ENCODE results near the gene TEKT1.
"Not testable (repeated sequence)": the region's sequence is repeated elsewhere in the genome, so short reads cannot be mapped to it uniquely, and the experiment has no call there.

Gene TEKT1

DNA sequence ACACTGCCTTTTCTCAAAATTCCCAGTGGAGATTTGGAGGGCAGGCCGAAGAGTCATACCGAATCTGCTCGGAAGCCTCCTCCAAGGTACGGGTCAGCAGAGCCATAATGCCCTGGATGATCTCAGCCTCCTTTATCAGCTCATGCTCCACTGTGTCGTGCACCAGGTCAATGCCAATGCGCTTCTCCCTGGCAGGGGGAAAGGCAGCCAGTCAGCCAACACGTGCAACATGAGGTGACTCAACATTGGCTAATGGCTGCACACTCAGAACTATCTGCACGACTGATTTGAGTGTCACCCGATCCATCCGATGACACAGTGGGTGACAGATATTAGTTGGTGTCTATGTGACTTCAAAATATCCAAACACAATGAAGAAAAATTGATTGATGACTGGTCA, 15.8 kb downstream of the TEKT1 start:
- DNase-seq (ENCODE audit: low spot score), result no peak

GRCh38 chr17:6812295-6812694, 19.2 kb downstream of the TEKT1 start:
- no peak for DNase-seq (ENCODE audit: low spot score)

GRCh38 chr17:6811510-6811909, 20.0 kb downstream of the TEKT1 start:
- DNase-seq (ENCODE audit: low spot score), result no peak

DNA sequence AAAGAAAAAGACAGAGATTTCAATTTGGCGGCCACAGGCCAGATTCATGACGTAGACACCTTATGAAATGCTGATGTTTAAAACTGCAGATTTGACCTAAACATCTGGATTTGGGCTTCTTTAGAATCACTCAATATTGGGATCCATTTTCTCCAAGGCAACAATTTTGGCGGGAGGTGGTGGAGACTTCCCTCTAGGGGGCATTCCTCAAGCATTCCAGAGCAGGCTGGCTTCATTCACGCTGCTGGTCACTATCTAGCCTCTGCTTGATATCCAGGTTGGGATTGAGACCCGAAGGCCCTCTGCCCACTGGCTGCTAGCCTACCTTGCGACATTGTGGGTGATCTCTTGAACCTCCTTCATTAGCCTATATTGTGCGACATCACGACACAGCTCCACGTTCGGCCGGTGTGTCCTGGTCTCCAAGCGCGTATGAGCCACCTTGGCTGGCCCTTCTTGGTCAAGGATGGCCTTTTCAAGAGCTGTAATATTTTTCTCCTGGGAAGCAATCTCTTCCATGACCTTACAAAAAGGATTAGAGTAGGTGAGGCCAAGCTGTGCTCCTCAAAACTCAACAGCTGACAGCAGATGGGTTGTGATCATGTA, 31.0 kb downstream of the TEKT1 start:
- no peak for DNase-seq (ENCODE audit: low spot score)

- DNase-seq (ENCODE audit: low spot score), result no peak
Measured at GRCh38 chr17:6799738-6800137, 31.8 kb downstream of the TEKT1 start.

DNA sequence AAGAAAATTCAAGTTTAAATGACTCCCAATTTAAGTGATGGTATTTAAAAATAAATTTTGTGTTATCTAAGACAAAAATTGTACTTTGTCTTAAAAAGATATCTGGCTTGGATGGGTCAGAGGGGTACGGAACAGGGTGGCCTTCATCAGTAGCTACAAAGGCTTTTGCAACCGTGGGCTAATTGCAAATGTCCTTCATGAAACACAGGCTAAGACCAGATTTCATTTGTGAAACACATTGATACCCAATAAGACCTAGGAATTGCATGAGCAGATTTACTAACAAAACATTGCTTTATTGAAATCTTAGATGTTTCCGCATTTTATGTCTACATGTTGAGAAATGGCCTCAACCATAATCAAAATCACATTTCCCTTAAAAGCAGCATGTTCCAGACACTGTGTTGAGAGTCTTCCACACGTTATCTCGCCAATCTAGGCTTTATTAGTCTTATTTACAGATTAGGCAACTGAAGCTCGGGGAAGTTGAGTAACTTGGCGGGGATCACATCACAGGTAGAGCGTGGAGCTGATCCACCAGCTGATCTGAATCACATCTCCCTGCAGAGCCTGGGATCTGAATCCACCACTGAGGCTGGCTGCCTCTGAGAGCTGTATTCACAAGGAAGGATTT, 33.7 kb downstream of the TEKT1 start:
- DNase-seq (ENCODE audit: low spot score), result no peak

- DNase-seq (ENCODE audit: low spot score), result no peak
Measured at GRCh38 chr17:6796887-6797490, 34.5 kb downstream of the TEKT1 start.

- no peak for DNase-seq (ENCODE audit: low spot score)
Measured at GRCh38 chr17:6796017-6796886, 35.3 kb downstream of the TEKT1 start.

DNA sequence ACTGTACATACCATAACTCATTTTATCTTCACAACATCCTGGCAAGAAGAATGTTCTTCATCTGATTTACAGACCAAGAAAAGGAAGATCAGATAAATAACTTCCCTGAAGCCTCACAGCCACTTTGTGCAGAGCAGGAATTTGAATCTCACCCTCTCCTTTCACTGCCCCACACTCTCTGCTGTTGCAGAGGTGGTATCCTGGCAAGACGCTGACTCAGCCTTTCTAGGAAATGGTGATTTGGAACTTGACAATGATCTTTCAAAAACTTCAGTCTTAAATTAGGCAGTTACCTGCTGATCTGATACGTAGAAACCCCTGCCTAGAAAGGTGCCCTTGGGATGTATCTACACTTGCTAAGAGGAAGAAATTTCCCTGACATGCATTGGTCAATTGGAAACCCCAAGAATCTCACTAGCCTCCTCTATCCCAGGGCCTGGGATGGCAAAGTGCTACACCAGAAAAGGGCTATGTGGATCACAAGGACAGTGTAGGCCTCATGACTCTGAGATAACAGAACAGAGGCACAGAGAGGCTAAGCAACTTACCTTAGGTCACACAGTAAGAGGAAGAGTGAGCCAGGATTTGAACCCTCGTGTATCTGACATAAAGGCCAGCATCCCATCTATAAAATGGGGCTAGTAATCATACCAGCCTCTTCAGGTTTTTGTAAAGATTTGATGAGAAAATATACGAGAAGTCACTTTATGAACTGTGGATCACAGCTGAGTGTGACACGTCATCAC, 37.6 kb downstream of the TEKT1 start:
- no peak for DNase-seq (ENCODE audit: low spot score)

DNA sequence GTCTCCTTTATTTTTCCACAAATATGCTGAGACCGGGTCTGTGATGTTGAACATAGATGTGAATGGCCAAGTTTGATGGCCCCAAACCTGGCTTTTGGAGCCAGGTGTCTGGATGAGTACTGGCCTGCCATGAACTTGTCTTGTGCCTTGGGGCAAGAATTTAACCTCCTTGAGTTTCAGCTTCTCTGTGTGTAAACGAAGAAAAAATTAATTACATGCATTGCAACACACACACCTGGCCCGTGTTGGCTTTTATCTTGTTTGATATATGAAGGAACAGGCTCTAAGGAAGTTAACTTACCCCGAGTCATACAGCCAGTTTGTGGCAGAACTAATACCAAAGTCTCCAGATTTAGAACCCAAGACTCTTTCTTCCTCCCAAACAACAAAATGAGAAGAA, 42.4 kb downstream of the TEKT1 start:
- no peak for DNase-seq (ENCODE audit: low spot score)

DNA sequence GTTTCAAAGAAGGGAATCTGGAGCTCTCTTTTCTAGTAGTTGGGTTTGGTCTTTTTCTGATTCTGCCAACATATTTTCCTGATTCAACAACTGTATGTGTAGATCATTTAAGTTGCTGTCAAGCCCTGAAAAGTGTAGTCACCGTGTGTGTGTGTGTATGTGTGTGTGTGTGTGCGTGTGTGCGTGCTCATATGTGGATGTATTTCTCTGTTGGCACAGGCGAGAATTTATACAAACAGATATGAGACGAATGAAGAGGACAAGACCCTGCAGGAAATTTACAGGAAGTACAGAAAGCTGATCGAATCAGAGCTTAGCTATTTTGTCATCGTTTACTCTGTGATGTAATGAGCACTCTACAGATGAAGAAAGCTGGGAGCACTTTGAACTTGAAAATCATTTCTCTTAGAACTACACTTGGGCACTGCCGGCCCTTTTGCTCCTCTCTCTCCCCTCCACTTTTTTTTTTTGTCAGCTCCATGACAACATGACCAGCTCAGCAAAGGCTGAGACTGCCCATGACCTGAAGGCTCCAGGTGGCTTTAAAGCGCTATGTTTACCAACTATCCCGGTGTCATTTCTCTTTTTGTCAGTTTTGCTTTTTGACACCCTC, 44.3 kb downstream of the TEKT1 start:
- no peak for DNase-seq (ENCODE audit: low spot score)

GRCh38 chr17:6786618-6787017, 44.9 kb downstream of the TEKT1 start:
- DNase-seq (ENCODE audit: low spot score), result no peak

DNA sequence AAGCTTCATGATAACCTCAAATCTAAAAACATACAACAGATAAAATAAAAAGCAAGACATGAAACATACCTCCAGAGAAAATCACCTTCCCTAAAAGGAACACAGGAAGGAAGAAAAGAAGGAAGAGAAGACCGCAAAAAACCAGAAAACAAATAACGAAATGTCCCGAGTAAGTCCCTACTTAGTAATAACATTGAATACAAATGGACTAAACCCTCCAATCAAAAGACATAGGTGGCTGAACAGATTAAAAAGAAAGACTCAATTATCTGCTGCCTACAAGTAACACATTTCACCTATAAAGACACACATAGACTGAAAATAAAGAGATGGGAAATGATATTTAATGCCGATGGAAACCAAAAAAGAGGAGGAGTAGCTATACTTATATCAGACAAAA, 49.3 kb downstream of the TEKT1 start:
- no peak for DNase-seq (ENCODE audit: low spot score)

- DNase-seq (ENCODE audit: low spot score), result no peak
Measured at GRCh38 chr17:6780886-6781285, 50.6 kb downstream of the TEKT1 start.

- DNase-seq (ENCODE audit: low spot score), result no peak
Measured at GRCh38 chr17:6780001-6780400, 51.5 kb downstream of the TEKT1 start.

DNA sequence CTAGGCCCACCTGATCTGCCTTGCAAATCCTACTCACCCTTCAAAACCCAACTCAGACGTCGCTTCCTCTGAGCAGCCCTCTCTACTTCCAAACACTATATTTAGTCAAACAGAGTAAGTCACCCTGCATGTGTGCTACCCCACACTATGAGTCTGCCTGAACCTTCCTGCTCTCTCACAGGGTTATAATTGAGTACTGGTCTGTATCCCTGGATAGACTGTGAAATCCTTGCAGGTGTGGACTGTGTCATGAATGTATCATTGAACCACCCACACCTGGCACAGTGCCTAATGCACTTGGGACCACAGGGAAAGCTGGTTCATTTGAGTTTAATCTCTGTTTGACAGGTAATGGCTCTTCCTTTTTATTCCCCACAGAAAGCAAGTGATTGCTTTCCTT, 52.1 kb downstream of the TEKT1 start:
- no peak for DNase-seq (ENCODE audit: low spot score)

- DNase-seq (ENCODE audit: low spot score), result no peak
Measured at GRCh38 chr17:6775871-6776405, 55.6 kb downstream of the TEKT1 start, which contains the start of gene FBXO39. Gene FBXO39, plus strand, starts transcription at chr17:6776215. Its CDS starts 3,654 bp downstream, at chr17:6779869.

DNA sequence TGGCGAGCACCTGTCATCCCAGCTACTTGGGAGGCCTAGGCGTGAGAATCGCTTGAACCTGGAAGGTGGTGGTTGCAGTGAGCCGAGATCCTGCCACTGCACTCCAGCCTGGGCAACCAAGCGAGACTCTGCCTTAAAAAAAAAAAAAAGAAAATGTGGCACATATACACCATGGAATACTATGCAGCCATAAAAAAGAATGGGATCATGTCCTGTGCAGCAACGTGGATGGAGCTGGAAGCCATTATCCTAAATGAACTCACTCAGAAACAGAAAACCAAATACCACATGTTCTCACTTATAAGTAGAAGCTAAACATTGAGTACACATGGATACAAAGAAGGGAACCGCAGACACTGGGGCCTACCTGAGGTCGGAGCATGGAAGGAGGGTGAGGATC, 56.6 kb downstream of the TEKT1 start:
- DNase-seq (ENCODE audit: low spot score), result not testable (repeated sequence)

- DNase-seq (ENCODE audit: low spot score), result no peak
Measured at GRCh38 chr17:6772016-6772415, 59.5 kb downstream of the TEKT1 start.

DNA sequence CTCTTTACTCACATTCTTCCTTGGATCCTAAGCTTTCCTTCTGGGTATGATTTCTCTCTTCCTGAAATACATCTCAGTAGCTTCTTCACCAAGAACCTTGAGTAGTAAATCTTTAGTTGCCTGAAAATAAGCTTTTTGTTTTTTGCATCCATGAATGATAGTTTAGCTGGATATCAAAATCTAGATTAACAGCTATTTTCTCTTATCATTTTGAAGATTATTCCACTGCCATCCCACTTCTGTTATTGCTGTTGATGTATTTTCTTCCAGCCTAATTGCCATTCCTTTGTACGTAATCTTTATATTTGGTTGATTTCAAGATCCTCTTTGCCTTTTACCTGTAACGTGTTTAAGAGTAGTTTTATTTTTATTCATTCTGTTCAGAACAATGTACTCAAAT, 63.1 kb downstream of the TEKT1 start:
- no peak for DNase-seq (ENCODE audit: low spot score)

- DNase-seq (ENCODE audit: low spot score), result no peak
Measured at GRCh38 chr17:6761779-6762178, 69.8 kb downstream of the TEKT1 start.

Measured in left forelimb (tissue), 1 donor.